Spleen (tissue), 11 donors: ENCODE results near the gene SCFD2. TPM values are rescaled to one million over a fixed set of nuclear protein-coding genes. Genes with fewer than 3 reads are reported as not detected.
A peak's percentile ranks its signal among the peaks of the same experiment; 100 is the strongest.

Experiments used
- DNase-seq: peaks from one replicate; pipeline ENCODE4 v3.0.0-alpha.2; 2020
- H3K27ac ChIP-seq, 8 donors: fragments of 200-600 bp; sonication (generic) in 7 of 8; 1 replicate in 4 of 8; 2 replicates in 4 of 8; pipeline versions ENCODE4 v1.5.0 to v1.8.0; 2016 to 2021; ENCODE audit warnings: inconsistent platforms in 4 of 8, mild to moderate bottlenecking in 4 of 8, moderate library complexity in 1 of 8
- H3K27me3 ChIP-seq, 7 donors: fragments of 200-600 bp; sonication (generic) in 6 of 7; replicated peaks in 1 of 7; 1 replicate in 4 of 7; 2 replicates in 3 of 7; pipeline versions ENCODE4 v1.5.0 to v1.8.0; 2016 to 2021; ENCODE audit warnings: inconsistent platforms in 3 of 7, mild to moderate bottlenecking in 1 of 7
- H3K36me3 ChIP-seq, 6 donors: fragments of 200-600 bp; sonication (generic) in 5 of 6; 1 replicate in 4 of 6; 2 replicates in 2 of 6; pipeline versions ENCODE4 v1.5.0 to v1.8.0; 2016 to 2021; ENCODE audit warnings: inconsistent platforms in 2 of 6
- H3K4me1 ChIP-seq, 6 donors: fragments of 200-600 bp; sonication (generic) in 5 of 6; 1 replicate in 3 of 6; 2 replicates in 3 of 6; pipeline versions ENCODE4 v1.5.0 to v1.8.0; 2016 to 2021; ENCODE audit warnings: inconsistent platforms in 3 of 6
- H3K4me3 ChIP-seq, 8 donors: fragments of 200-600 bp; sonication (generic) in 7 of 8; 1 replicate in 4 of 8; 2 replicates in 4 of 8; pipeline versions ENCODE4 v1.5.0 to v1.8.0; 2016 to 2021; ENCODE audit warnings: inconsistent platforms in 4 of 8, mild to moderate bottlenecking in 4 of 8, moderate library complexity in 2 of 8
- H3K9me3 ChIP-seq, 8 donors: fragments of 200-600 bp; sonication (generic) in 7 of 8; 1 replicate in 4 of 8; 2 replicates in 4 of 8; pipeline versions ENCODE4 v1.5.0 to v1.8.0; 2016 to 2021; ENCODE audit warnings: inconsistent platforms in 4 of 8
- POLR2A ChIP-seq, 3 donors: fragments of 450-650 bp; IDR thresholded peaks; one replicate each; pipeline ENCODE4 v1.5.1; 2017; ENCODE audit warnings: antibody characterized with exemption in 3 of 3, mild to moderate bottlenecking in 1 of 3
- POLR2AphosphoS5 ChIP-seq, 3 donors: sonication (generic); formaldehyde crosslinking; IDR thresholded peaks; one replicate each; pipeline ENCODE4 v1.5.1; 2017; ENCODE audit warnings: antibody characterized with exemption in 3 of 3
- WGBS, 5 donors: extraction: QIAGEN DNeasy Blood & Tissue Kit in 3 of 5; methylation state at CpG; one replicate each; pipeline versions ENCODE4 v1.1.5 to v1.1.7; 2013 to 2018; 5-methylcytosine and 5-hydroxymethylcytosine counted together
- intact Hi-C: fragments of 100-400 bp; cut with DNase I; formaldehyde crosslinking; loops from one replicate; pipeline ENCODE4 v1.15.0; 2023; ENCODE audit warnings: low total_unique reads
- polyA plus RNA-seq, 3 donors: library from polyadenylated mRNA; stranded (reverse); fragments of 200-250 nt; gene quantifications; one replicate each; pipeline ENCODE4 v1.2.1, GENCODE V29; 2013
- total RNA-seq, 7 donors: library from RNA; depleted of rRNA in 3 of 7; stranded (reverse); fragments of >200 nt in 3 of 7; fragmentation: NEBNext Ultra II Directional in 4 of 7; extraction: Animal tissue kit (Norgen Biotek cat#: 25700) in 4 of 7; gene quantifications; one replicate each; pipeline versions ENCODE4 v1.1.0 to v1.2.1, GENCODE V29; 2016 to 2021
- TF ChIP-seq, protein P1 (sequence below), 11 experiments: fragments of 200-600 bp in 7 of 11; fragments of 450-650 bp in 4 of 11; sonication (generic) in 4 of 11; IDR thresholded peaks in 8 of 11; conservative IDR thresholded peaks in 3 of 11; 1 replicate in 7 of 11; 2 replicates in 4 of 11; pipeline versions ENCODE4 v1.4.0 to v1.8.0; 2016 to 2021; ENCODE audit warnings: antibody characterized with exemption in 11 of 11, inconsistent platforms in 4 of 11, mild to moderate bottlenecking in 1 of 11
- donor health status: healthy with polysubstance abuse.
- donor health status: DM: no; HTN: no; CAD: no; lungs with moderate emphysema.
- donor health status: DM: no; HTN: no; CAD: no.
- donor health status: Bipolar disorder and iron deficiency.
- donor health status: healthy.
- donor health status: DM: no; HTN: no; CAD: no.
- donor health status: DM: yes; HTN: yes; CAD: no.

The SCFD2 gene
- total and polyA plus RNA-seq, 10 donors = 3.6 to 42.1 (median 21.1) TPM

DNA sequence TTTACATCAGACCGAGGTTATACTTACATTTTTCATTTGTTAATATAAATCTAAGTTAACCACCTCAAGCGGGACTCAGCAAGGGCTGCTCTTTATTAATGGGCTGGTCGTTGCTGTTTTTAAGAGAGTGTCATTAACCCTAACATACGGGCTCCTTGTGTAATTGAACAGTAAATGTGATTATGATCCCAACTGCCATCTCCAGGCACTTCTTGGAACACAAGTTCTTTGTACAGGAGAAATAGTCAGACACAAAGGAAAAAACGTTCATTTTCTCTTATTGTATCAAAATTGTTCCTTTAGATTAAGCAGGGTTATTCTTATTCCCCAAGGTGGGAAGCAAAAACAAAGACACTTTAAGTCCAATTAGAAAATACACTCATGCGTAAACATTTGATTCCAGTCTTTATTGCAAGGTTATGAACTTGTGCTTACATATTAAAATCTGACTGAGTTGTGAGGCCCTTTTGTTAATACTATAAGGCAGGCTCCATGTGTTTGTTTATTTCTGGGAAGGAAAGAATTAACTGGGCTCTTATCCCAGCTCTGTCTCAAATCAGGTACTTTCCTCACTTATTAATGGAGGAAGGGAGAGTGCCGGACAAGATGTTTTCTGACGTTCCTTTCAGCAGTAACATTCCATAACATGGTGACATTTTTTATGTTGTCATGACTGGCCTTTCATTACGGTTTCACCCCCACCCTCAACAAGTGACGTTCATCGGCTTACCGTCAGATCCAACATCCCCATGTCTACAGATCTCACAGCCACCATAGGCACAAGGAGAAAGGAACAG, 407.8 kb downstream of the SCFD2 start:
- Histone ChIP-seq H3K4me3 (no peak overlapping the region), H3K27me3 (no peaks in the 10 kb centered on the region), H3K4me1 (peaks cover 0 to 5% (median 0%) of the 10 kb centered on the region in 6 donors), H3K36me3 (no peaks in the 10 kb centered on the region), H3K9me3 (no peaks in the 10 kb centered on the region), H3K27ac (peak overlapping the region in 6 of 8 donors; percentile 1 to 56 (median 30))
- intact Hi-C loops = no loop called here
- DNase-seq = no peak
- WGBS, 5 donors = 72 to 86% (median 78%) methylated on average over 12 of the region's 12 CpGs
- no peak for TF ChIP-seq POLR2AphosphoS5 (IDR thresholded peaks at IDR 0.05)
- TF ChIP-seq, protein P1, sequence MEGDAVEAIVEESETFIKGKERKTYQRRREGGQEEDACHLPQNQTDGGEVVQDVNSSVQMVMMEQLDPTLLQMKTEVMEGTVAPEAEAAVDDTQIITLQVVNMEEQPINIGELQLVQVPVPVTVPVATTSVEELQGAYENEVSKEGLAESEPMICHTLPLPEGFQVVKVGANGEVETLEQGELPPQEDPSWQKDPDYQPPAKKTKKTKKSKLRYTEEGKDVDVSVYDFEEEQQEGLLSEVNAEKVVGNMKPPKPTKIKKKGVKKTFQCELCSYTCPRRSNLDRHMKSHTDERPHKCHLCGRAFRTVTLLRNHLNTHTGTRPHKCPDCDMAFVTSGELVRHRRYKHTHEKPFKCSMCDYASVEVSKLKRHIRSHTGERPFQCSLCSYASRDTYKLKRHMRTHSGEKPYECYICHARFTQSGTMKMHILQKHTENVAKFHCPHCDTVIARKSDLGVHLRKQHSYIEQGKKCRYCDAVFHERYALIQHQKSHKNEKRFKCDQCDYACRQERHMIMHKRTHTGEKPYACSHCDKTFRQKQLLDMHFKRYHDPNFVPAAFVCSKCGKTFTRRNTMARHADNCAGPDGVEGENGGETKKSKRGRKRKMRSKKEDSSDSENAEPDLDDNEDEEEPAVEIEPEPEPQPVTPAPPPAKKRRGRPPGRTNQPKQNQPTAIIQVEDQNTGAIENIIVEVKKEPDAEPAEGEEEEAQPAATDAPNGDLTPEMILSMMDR (IDR thresholded peaks at IDR 0.05 in 8 of 11, conservative IDR thresholded peaks at IDR 0.05 in 3 of 11) = no peak
- no peak for TF ChIP-seq POLR2A (IDR thresholded peaks at IDR 0.05)

DNA sequence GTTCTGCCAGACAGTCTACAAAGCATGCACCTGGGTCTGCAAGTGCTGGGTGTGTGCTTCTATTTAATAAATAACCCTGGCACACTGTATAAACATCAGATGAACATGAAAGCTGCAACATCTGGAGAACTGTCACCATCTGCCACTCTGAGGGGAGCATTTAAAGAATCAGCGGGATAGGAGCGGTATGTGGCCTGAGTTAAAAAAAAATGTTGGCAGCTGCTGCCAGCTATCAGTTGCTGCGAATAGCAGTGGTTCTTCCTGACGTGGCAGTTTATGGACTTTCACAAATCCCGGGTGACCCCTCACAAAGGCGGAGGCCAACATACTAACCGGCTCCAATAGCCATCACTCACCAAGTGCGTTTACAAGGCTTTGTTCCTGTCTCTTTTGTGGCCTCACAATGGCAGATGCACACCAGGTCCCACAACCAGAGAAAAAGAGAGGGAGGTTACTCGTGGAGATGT, 408.6 kb downstream of the SCFD2 start:
- H3K36me3 ChIP-seq = no peaks in the 10 kb centered on the region
- 70 to 85% (median 77%) methylated on average over 9 of the region's 9 CpGs for WGBS, 5 donors
- TF ChIP-seq, protein P1 (IDR thresholded peaks at IDR 0.05 in 8 of 11, conservative IDR thresholded peaks at IDR 0.05 in 3 of 11) = no peak
- TF ChIP-seq POLR2AphosphoS5 (IDR thresholded peaks at IDR 0.05) = no peak
- no peak for TF ChIP-seq POLR2A (IDR thresholded peaks at IDR 0.05)
- H3K9me3 ChIP-seq = no peaks in the 10 kb centered on the region
- intact Hi-C loops = no loop called here
- peaks cover 0 to 3% (median 0%) of the 10 kb centered on the region in 6 donors for H3K4me1 ChIP-seq
- peak overlapping the region in 6 of 8 donors; percentile 1 to 56 (median 30) for H3K27ac ChIP-seq
- DNase-seq = no peak
- no peaks in the 10 kb centered on the region for H3K27me3 ChIP-seq
- H3K4me3 ChIP-seq = no peak overlapping the region

DNA sequence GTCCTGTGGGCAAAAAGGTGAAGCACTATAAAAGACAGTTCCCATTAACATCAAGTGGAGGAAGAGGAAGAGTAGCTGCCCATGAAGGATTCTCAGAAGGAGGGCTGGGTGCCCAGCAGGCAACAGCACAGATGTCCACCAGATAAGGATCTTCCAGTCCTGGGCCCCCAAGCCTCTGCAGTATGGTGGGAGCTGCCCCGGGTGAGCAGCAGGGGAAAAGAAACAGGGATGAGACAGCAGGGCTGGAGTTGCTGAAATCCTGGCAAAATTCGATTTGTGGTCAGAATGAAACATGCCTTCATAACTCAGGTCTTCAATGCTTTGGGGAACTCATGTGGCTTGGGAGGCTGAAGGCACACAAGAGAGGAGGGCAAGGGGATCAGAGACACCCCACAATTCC, 409.2 kb downstream of the SCFD2 start:
- H3K36me3 ChIP-seq = no peaks in the 10 kb centered on the region
- H3K4me3 ChIP-seq = no peak overlapping the region
- H3K9me3 ChIP-seq = no peaks in the 10 kb centered on the region
- no peak for DNase-seq
- 60 to 83% (median 74%) methylated on average over 2 of the region's 2 CpGs for WGBS, 5 donors
- peak overlapping the region in 2 of 8 donors; percentile 29 to 56 for H3K27ac ChIP-seq
- no peaks in the 10 kb centered on the region for H3K4me1 ChIP-seq
- intact Hi-C loops = no loop called here
- no peaks in the 10 kb centered on the region for H3K27me3 ChIP-seq
- TF ChIP-seq POLR2A (IDR thresholded peaks at IDR 0.05) (no peak), POLR2AphosphoS5 (IDR thresholded peaks at IDR 0.05) (no peak)
- TF ChIP-seq, protein P1 (IDR thresholded peaks at IDR 0.05 in 8 of 11, conservative IDR thresholded peaks at IDR 0.05 in 3 of 11) = no peak

DNA sequence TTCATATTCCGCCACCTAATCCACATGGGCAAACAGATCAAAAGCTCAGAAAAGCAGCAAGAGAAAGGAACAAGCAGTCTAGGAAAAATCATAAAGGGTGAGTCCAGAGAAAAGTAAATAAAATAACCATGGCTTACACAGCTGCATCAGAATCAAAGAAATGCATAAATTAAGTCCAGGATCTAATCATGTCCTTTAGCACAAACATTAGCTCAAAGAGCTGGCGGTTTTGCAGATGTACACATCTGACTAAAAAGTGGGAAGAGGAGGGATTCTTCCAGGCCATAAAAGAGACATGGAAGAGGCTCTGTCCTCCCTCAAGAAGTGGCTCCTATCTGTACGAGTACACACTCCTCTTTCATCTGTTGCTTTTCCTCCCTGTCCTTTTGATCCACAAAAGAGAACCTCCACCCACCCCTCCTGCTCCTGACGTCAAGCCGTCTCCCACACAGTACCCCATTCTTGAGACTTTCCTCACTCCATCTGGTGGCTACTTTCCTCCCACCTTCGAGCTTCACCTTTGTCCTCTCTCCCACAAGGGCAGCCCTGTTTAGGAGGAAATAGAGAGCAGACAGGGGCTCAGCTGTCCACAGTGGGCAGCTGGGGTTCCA, 411.2 kb downstream of the SCFD2 start:
- no peak for TF ChIP-seq POLR2A (IDR thresholded peaks at IDR 0.05)
- TF ChIP-seq POLR2AphosphoS5 (IDR thresholded peaks at IDR 0.05) = no peak
- TF ChIP-seq, protein P1 (IDR thresholded peaks at IDR 0.05 in 8 of 11, conservative IDR thresholded peaks at IDR 0.05 in 3 of 11) = no peak
- 80 to 88% (median 82%) methylated on average over 6 of the region's 6 CpGs for WGBS, 5 donors
- no peak for DNase-seq
- Histone ChIP-seq H3K27me3 (no peaks in the 10 kb centered on the region), H3K9me3 (no peaks in the 10 kb centered on the region), H3K27ac (peak overlapping the region in 1 of 8 donors; percentile 40), H3K36me3 (peaks cover 0 to 11% (median 0%) of the 10 kb centered on the region in 6 donors), H3K4me1 (no peaks in the 10 kb centered on the region), H3K4me3 (no peak overlapping the region)
- intact Hi-C loops = no loop called here
